Measurements from ENCODE around the gene HIVEP3. TPM values are rescaled to one million over a fixed set of nuclear protein-coding genes. Genes with fewer than 3 reads are reported as not detected.

The HIVEP3 gene
- total RNA-seq, 1 experiment from 2014 or later = 1.4 TPM

- Histone ChIP-seq H3K4me2 (ENCODE audit: insufficient read depth, insufficient read length, low read length) (no peak overlapping the region), H2BK120ac (ENCODE audit: low read depth, low read length, poor library complexity, severe bottlenecking) (no peak overlapping the region), H3K79me1 (ENCODE audit: insufficient read depth, low read depth, low read length, poor library complexity, severe bottlenecking) (no peaks in the 10 kb centered on the region), H3K18ac (ENCODE audit: insufficient read length, low read depth, low read length) (no peak overlapping the region), H3K4me1 (ENCODE audit: insufficient read depth, low read length) (no peaks in the 10 kb centered on the region), H2AK5ac (ENCODE audit: insufficient read length, low read length) (no peak overlapping the region), H3K23me2 (ENCODE audit: insufficient read length, low read depth, low read length, poor library complexity, severe bottlenecking) (no peaks in the 10 kb centered on the region), H3K14ac (ENCODE audit: insufficient read depth, low read length) (no peak overlapping the region), H3K4ac (ENCODE audit: low read depth, low read length) (no peak overlapping the region), H4K8ac (replicated peaks; ENCODE audit: insufficient read length, low read depth, low read length) (no peak overlapping the region), H3K56ac (ENCODE audit: insufficient read length, low read depth, low read length) (no peak overlapping the region), H2BK12ac (ENCODE audit: insufficient read length, low read depth, low read length) (no peak overlapping the region), H3K9me3 (ENCODE audit: control insufficient read depth, low read depth, low read length) (no peaks in the 10 kb centered on the region), H3K9ac (ENCODE audit: extremely low read depth, insufficient read length, low read length) (no peak overlapping the region), H4K91ac (ENCODE audit: insufficient read length, low read depth, low read length) (no peak overlapping the region), H4K20me1 (ENCODE audit: control insufficient read depth, insufficient read depth, insufficient read length) (no peaks in the 10 kb centered on the region), H2BK5ac (ENCODE audit: insufficient read length, low read length) (no peak overlapping the region), H3K27me3 (ENCODE audit: insufficient read depth, low read length) (no peaks in the 10 kb centered on the region), H3K23ac (ENCODE audit: insufficient read length, low read depth, low read length) (no peak overlapping the region), H2BK20ac (ENCODE audit: low read depth, low read length, poor library complexity, severe bottlenecking) (no peak overlapping the region), H2BK15ac (ENCODE audit: low read depth, low read length) (no peak overlapping the region), H3K27ac (ENCODE audit: insufficient read length, low read depth, low read length) (no peak overlapping the region), H3T11ph (ENCODE audit: low read length) (no peak overlapping the region), H2AFZ (ENCODE audit: low read length) (no peak overlapping the region), H3K79me2 (ENCODE audit: insufficient read depth, low read length) (no peaks in the 10 kb centered on the region), H4K5ac (ENCODE audit: insufficient read length, low read depth, low read length) (no peak overlapping the region)
- peaks cover 2 to 6% of the 10 kb centered on the region in 2 experiments; a peak in 2 of 4 replicates for H3K4me1 Mint-ChIP-seq
- TF ChIP-seq CTCF (conservative IDR thresholded peaks at IDR 0.05) = peak; percentile 80
- H3K27ac Mint-ChIP-seq = no peak overlapping the region
- H3K9me3 Mint-ChIP-seq = peaks cover 0 to 6% of the 10 kb centered on the region in 2 experiments; a peak in 2 of 5 replicates
- H3K36me3 Mint-ChIP-seq (ENCODE audit: insufficient read depth in 1 of 3, low read depth in 3 of 3) = no peaks in the 10 kb centered on the region; a peak in 1 of 7 replicates
- no peak for DNase-seq
- no peak overlapping the region for H3K4me3 Mint-ChIP-seq
- H3K27me3 Mint-ChIP-seq (ENCODE audit: low read depth) = no peaks in the 10 kb centered on the region
- WGBS (ENCODE audit: extremely low coverage, insufficient read length, low lambda C conversion rate) = no CpG with 5 or more reads among the region's 5 CpGs
These were observed 318.8 kb downstream of the HIVEP3 start for GRCh38 chr1:41599912-41600311.

Data from H9 (cell line).